ENCODE data around the gene PYGL. TPM values are rescaled to one million over a fixed set of nuclear protein-coding genes. Genes with fewer than 3 reads are reported as not detected.

The PYGL gene
- total RNA-seq, 1 donor from 2014 or later: 5.8 TPM

- no peak for TF ChIP-seq CTCF (IDR thresholded peaks at IDR 0.05; ENCODE audit: borderline replicate concordance)
- Histone ChIP-seq H3K27me3 (ENCODE audit: low read depth) (peaks cover 9% of the 10 kb centered on the region), H3K4me3 (no peak overlapping the region), H3K9me3 (replicated peaks) (no peaks in the 10 kb centered on the region), H3K4me1 (no peaks in the 10 kb centered on the region), H3K27ac (replicated peaks) (no peak overlapping the region), H3K36me3 (no peaks in the 10 kb centered on the region)
- intact Hi-C loops (cut with micrococcal nuclease): no loop called here
- no peak for DNase-seq
These were observed 35.9 kb upstream of the PYGL start for GRCh38 chr14:50979941-50980850.

GRCh38 chr14:50978888-50979287 lies 34.6 kb upstream of the PYGL start:
- Histone ChIP-seq H3K4me1 (no peaks in the 10 kb centered on the region), H3K27ac (replicated peaks) (no peak overlapping the region)
- intact Hi-C loops (cut with micrococcal nuclease): no loop called here

GRCh38 chr14:50978529-50978871 lies 34.2 kb upstream of the PYGL start:
- no peaks in the 10 kb centered on the region for H3K36me3 ChIP-seq
- no peak for TF ChIP-seq CTCF (IDR thresholded peaks at IDR 0.05; ENCODE audit: borderline replicate concordance)
- intact Hi-C loops (cut with micrococcal nuclease): no loop called here

More at GRCh38 chr14:50978888-50979287, 34.6 kb upstream of the PYGL start:
- no peak overlapping the region for H3K4me3 ChIP-seq
- H3K27me3 ChIP-seq (ENCODE audit: low read depth): peaks cover 9% of the 10 kb centered on the region
- no peak for TF ChIP-seq CTCF (IDR thresholded peaks at IDR 0.05; ENCODE audit: borderline replicate concordance)
- no peak for DNase-seq
- H3K36me3 ChIP-seq: no peaks in the 10 kb centered on the region
- H3K9me3 ChIP-seq (replicated peaks): no peaks in the 10 kb centered on the region

GRCh38 chr14:50977863-50978528 lies 33.7 kb upstream of the PYGL start:
- Histone ChIP-seq H3K4me1 (no peaks in the 10 kb centered on the region), H3K27me3 (ENCODE audit: low read depth) (peaks cover 9% of the 10 kb centered on the region), H3K36me3 (no peaks in the 10 kb centered on the region), H3K27ac (replicated peaks) (no peak overlapping the region), H3K4me3 (no peak overlapping the region), H3K9me3 (replicated peaks) (no peaks in the 10 kb centered on the region)
- TF ChIP-seq CTCF (IDR thresholded peaks at IDR 0.05; ENCODE audit: borderline replicate concordance): no peak
- intact Hi-C loops (cut with micrococcal nuclease): no loop called here
- DNase-seq: no peak

More at GRCh38 chr14:50978529-50978871, 34.2 kb upstream of the PYGL start:
- H3K4me3 ChIP-seq: no peak overlapping the region
- H3K9me3 ChIP-seq (replicated peaks): no peaks in the 10 kb centered on the region
- DNase-seq: no peak
- no peak overlapping the region for H3K27ac ChIP-seq (replicated peaks)
- H3K4me1 ChIP-seq: no peaks in the 10 kb centered on the region
- H3K27me3 ChIP-seq (ENCODE audit: low read depth): peaks cover 9% of the 10 kb centered on the region

GRCh38 chr14:50974118-50974517 lies 29.8 kb upstream of the PYGL start:
- TF ChIP-seq CTCF (IDR thresholded peaks at IDR 0.05; ENCODE audit: borderline replicate concordance): no peak
- no peak for DNase-seq
- H3K27ac ChIP-seq (replicated peaks): no peak overlapping the region
- intact Hi-C loops (cut with micrococcal nuclease): no loop called here
- H3K27me3 ChIP-seq (ENCODE audit: low read depth): no peaks in the 10 kb centered on the region
- H3K9me3 ChIP-seq (replicated peaks): no peaks in the 10 kb centered on the region
- no peak overlapping the region for H3K4me3 ChIP-seq
- H3K4me1 ChIP-seq: no peaks in the 10 kb centered on the region
- H3K36me3 ChIP-seq: no peaks in the 10 kb centered on the region
